WI38 (cell line): ENCODE data around the gene POLE4.

ENCODE experiments used
- H3K4me3 ChIP-seq: 2 replicates; pipeline ENCODE4 v1.5.1; 2011; ENCODE audit warnings: low read depth, mild to moderate bottlenecking, control low read depth, low read length
- CTCF ChIP-seq: IDR thresholded peaks from 2 replicates; pipeline ENCODE4 v1.5.1; 2012; ENCODE audit warnings: low read depth, mild to moderate bottlenecking, control low read depth, low read length

The POLE4 gene

GRCh38 chr2:74991977-74992376 lies 33.5 kb downstream of the POLE4 start:
- TF ChIP-seq CTCF, result no peak
- no peak overlapping the region for H3K4me3 ChIP-seq

- TF ChIP-seq CTCF, result no peak
- no peak overlapping the region for H3K4me3 ChIP-seq
These were observed 41.0 kb downstream of the POLE4 start for GRCh38 chr2:74999468-74999867.

GRCh38 chr2:75002007-75002406 lies 43.6 kb downstream of the POLE4 start:
- H3K4me3 ChIP-seq, result no peak overlapping the region
- TF ChIP-seq CTCF, result no peak

GRCh38 chr2:75003276-75003675 lies 44.8 kb downstream of the POLE4 start:
- no peak overlapping the region for H3K4me3 ChIP-seq

GRCh38 chr2:75003773-75004172 lies 45.3 kb downstream of the POLE4 start:
- no peak for TF ChIP-seq CTCF
- no peak overlapping the region for H3K4me3 ChIP-seq

More at GRCh38 chr2:75003276-75003675, 44.8 kb downstream of the POLE4 start:
- TF ChIP-seq CTCF, result no peak

- no peak for TF ChIP-seq CTCF
- H3K4me3 ChIP-seq, result no peak overlapping the region
These were observed 47.6 kb downstream of the POLE4 start for GRCh38 chr2:75006041-75006440.

GRCh38 chr2:75007061-75007460 lies 48.6 kb downstream of the POLE4 start:
- TF ChIP-seq CTCF, result no peak

More at GRCh38 chr2:75007061-75007460, 48.6 kb downstream of the POLE4 start:
- H3K4me3 ChIP-seq, result no peak overlapping the region
